ENCODE results near the gene PAX8.

The PAX8 gene

DNA sequence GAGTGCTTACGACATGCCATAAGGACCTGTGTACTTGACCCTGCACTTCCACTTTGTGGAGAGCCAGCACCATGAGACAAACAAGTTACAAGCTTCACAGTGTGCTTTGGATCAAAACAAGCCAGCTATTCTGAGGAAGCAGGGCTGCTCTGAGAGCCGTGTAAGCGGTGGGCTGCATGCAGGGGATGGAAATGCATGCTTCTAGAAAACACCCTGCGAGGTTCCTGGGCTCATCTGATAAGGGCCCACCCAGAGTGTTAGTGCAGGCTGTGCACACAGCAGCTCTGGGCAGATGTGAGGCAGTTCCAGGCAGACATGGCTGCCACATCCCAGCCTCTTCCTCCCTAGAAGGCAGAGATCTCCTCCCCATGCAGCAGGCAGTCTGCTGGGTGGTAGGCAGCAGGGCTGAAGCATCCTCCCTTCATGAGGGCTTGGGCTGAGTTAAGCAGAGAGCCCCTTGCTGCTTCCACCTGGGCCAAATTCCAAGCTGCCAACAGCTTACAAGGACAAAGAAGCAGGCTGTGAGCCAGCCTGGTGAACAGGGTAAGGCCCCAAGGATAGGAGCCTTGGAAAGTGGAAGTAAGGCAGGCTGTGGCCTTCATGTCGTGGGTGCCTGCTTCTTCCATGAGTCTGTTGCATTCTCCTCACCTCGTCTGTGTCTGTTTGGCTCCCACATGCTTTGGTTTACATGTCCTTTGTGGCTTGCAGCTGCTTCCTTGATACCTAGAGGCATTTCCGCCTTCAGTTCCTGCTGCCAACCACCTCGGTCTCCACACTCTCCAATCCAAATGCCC, 97.3 kb downstream of the PAX8 start:
- DNase-seq: no peak

DNA sequence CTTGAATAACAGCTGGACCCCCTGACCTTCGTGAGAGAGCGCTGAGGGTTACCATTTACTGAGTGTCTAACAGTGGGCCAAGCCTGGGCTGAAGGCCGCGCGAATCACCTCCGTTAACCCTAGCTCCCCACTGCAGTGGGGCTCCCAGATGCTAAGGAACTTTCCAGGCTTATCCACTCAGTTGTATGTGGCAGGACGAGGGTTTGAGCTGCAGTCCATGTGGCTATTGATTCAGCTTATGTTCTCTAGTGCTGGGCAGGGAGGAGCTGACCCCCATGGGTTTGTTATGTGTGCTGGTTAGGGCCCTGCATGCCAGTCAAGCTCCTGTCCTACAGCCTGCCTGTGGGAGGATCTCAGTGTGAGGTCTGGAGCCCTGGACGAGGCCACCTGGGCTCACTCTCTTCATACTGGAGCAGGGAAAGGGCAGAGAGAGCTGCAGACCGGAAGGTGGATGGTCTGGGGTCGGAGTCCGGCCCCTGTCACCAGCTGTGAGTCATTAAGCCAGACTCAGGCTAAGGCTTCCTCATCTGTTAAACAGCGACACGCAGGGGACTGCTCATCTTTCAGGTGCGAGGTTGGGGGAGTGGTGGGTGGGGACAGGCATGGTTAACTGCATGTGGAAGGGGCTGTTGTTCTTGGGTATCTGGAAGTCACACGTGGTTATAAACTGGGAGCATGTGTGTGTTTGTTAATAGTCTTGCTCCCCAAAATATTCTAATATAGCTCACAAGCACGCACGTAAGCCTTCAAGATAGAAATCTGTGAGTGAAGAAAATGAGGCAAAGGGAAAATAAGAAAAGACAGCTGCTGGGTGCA, 98.4 kb downstream of the PAX8 start:
- no peak for DNase-seq

DNA sequence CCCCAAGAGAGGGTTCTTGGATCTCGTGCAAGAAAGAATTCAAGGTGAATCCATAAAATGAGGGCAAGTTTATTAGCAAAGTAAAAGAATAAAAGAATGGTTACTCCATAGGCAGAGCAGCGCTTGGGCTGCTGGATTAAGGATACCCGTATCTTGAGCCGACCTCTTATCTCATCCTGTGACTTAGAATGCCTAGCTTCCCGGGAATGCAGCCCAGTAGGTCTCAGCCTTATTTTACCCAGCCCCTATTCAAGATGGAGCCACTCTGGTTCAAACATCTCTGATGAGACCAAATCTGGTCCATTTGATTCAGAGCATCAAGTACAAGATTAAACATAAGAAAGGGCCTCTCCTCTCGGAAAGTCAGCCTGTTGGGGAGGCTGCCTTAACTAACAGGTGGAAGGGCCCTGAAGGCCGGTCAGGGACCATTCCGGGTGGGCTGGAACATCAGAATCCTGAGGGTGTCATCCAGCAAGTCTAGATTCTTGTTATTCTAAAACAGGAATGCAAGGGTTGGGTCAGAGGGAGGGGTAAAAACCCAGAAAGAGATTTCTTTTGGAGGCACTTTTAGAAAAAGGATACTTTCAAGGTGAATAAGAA, 99.2 kb downstream of the PAX8 start:
- DNase-seq: no peak

DNA sequence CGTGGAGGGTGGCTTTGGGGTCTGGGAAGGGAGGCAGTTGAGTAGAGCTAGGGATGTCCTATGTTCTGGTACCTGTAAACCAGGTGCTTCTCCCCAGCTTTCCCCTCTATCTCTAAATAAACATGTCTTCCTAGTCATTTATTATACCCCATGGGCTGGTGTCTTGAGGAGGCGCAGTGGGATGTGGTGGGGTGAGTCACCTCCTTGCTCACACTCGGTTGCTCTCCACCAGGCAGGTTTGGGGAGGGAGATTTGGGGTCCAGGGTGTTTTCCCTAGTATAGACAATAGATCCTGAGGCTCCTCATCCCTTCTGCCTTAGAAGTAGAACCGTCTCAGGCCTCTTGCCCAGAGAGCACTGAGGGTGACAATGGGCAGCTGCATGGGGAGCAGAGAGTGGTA, 99.8 kb downstream of the PAX8 start:
- no peak for DNase-seq

DNA sequence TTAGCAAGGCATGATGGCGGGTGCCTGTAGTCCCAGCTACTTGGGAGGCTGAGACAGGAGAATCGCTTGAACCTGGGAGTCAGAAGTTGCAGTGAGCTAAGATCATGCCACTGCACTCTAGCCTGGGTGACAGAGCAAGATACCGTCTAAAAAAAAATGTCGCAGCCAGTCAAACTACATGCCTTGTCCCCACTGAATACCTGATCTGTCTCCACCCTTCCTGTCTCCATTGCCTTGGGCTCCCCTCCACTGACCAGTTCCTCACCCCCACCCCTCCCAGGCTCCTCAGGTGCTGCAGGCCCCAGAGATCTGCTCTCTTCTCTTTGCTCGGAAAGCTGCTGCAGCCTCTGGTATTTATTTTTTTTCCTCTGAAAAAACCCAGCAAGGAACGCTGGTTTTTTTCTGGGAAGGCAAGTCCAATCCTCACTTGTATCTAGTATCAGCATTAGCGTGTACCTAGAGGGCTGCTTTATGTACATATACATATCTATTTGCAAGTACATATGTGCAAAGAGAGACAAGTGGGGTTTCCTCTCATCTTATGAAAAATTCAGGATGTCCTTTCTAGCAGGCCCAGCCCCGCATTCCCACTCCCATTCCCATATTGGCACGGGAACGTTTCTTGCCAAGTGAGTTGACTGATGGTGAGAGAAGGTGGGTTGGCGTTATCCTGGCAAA, 100.5 kb downstream of the PAX8 start:
- no peak for DNase-seq

DNA sequence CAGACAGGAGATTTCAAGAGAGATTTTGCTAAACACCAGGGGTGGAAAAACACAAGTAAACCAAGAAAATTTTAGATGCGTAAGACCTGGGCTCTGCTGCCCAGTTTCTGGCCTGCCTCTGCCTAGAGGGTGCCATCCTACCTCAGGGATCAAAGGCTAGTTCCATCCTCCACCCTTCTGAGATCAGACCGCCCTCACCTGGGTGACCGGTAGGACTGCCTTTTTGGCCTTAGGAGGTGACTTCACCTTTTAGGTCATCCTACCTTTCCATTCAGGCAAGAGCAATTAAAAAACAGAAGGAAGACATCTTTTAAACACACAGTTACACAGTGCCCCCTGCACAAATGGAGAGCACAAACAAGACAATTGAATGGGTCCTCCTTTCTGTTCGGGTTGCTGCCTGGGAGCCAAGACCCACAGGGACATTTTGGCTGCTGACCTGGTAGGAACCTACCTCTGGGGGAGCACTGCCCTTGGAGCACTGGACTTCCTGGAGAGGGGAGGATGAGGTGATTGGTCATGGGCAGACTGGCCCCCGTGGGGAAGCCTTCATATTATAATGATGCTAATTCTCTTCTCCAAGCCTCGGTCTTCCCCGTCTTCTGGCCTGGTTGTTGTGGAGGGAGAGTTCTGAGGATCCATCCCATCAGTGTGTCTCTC, 101.9 kb downstream of the PAX8 start:
- DNase-seq: no peak

DNA sequence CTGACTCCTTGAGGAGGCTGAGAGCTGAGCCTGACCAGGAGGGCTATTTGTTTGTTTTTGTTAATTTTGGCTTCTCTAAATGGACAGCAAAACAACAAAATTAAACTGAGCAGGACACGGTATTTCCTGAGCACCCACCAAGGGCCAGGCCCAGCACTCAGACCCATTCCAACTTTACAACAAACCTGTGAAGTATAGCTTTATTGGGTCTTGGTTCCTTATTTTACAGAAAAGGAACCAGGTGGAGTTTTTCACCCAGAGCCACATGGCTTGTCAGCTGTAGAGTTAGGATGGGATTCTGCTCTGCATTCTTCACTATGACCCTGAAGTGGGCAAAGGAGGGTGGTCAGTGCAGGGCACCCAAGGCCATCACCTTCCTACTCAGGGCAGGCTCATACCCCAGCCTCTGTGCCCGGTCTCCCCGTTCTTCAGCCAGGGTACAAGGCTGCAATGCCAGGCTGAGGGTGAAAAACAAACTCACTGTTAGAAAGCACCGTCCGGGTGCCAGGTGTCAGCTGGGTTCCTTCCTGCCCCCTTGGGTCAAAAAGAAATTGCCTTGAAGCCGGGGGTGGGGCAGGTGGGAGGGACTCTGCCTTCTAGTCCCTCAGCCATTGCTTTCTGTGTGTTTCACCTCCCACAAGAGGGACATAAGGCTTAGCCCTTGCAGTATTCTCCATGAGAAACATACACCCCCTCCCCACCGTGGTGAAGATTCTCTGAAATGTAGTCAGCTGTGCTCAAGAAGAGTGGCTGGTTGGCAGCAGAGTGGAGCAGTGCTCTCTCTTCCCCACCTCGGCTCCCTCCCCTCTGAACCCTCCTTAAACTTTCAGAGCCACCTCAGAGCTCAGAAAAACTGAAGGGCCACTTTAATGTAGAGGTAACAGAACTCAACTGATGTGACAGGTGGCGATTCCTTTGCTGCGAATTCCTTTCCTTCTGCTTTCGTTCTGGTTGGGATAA, 102.7 kb downstream of the PAX8 start:
- no peak for DNase-seq

DNA sequence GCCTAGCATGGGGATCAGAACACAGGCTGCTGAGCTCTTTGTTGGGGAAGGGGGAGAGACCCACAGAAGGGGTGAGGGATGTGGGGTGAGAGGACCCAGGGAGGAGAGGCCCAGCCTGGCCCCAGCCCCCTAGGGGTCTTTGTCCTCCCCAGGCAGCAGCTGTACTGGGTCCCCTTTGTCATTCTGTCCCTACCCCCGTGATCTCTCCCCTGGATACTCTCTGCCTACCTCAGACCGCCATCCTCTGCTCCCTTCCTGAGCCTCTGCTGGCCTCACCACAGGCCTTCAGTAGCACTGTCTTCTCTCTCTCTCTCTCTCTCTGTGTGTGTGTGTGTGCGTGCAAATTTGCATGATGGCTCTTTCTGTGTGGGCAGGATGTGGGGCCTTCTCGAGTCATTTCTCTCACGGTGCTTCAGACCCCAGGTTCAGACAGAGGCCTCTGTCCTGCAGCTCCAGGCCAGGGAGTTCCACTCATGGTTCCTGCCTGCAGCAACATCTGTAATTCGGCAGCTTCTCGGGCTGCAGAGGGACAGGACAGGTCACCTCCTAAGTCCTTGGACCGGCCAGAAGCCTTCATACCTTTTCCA, 103.6 kb downstream of the PAX8 start:
- DNase-seq: no peak

DNA sequence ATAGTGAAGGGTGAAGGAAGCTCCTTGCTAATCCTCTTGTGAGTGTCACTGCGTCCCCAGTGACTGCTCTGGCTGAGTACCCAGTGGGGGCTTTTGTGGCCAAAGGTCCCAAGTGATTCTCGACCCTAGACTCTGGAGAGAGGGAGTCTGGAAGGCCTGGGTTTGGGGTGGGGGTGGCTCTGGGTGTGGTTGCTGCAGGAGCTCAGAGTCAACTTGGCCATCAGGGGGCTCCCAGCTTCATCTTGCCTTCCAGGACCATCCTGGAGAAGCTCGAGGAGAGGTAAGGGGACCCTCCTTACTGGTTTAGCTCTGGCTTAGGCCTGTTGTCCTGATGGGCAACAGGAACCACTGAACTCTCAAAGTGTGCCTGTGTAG, 104.4 kb downstream of the PAX8 start:
- peak; percentile 41 for DNase-seq

DNA sequence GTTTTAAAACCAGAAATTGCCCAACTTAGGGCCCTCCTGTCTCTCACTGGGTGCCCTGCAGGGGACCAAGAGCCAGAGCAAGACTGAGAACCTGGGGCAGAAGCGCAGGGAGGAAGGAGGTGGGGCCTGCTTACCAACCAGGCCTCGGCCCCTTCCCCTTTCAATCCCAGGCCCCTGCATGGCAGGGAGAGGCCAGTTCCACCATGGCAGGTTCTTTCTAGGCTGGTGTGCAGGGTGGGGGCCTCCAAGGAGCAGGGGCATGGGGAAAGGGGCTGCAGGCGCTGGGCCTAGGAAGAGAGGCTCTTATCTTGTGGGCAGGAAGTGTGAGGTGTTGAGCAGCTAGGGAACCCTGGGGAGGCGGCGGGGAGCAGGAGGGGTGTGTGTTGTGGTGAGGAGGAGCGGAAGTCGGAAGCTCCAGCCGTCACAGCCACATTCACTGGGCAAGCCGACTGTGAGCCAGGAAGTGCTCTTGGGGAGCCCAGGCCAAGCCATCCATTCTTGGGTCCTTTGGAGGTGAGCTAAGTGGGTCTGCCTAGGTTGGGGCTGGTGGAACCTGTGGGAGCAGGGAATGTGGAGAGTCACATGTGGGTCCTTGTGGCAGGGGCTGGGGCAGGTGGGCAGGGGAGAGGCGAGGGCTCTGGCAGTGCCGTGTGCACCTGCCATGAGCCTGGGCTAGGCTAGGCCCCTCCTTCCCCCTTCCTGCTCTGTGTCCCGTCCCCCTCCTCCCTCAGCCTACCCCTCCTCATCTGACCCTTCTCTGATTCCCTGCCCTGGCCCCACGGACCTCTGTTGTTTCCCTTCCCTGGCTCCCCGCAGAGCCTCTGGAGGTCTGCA, 105.0 kb downstream of the PAX8 start, which contains the start of gene PSD4:
PSD4 (plus strand) TSS at position 430 of the 834 bp plus-strand sequence. CDS start 8,486 bp downstream, outside the sequence.
- peak; percentile 85 for DNase-seq

DNA sequence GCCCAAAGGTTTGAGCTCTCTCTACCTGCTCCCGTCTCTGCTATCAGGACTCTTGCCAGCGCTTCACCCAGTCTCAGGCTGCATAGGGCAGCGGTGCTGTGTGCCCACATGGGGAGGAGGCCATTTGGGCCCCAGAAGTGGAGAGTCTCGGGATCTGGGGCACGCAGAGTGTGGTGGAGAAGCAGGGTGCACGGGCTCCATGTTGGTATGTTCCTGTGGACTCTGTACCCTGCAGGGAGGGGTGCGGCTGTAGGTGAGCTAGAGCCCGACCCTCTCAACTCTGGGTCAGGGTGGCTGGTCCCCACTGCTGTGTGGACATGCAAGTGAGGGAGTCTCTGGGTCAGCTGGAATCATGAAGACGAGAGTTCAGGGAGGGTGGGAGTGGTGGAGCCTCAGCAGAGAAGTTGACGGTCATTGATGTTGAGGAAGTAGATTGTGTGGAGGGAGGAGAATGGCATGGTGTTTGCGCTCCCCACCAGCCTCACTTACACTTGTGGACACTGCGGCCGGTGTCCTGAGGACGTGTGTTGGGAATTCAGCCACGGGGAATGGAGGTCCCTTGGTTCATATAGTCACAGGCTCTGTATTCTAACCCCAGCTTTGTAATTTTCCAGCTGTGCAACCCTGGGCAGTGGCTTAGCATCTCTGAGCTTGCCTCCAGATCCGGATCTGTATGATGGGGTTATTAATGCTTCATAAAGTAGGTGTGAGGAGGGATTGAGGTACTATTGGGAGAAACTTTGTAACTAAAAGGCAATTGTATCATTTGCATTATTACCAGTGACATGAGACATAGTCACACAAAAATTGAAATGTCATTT, 105.8 kb downstream of the PAX8 start:
- no peak for DNase-seq

DNA sequence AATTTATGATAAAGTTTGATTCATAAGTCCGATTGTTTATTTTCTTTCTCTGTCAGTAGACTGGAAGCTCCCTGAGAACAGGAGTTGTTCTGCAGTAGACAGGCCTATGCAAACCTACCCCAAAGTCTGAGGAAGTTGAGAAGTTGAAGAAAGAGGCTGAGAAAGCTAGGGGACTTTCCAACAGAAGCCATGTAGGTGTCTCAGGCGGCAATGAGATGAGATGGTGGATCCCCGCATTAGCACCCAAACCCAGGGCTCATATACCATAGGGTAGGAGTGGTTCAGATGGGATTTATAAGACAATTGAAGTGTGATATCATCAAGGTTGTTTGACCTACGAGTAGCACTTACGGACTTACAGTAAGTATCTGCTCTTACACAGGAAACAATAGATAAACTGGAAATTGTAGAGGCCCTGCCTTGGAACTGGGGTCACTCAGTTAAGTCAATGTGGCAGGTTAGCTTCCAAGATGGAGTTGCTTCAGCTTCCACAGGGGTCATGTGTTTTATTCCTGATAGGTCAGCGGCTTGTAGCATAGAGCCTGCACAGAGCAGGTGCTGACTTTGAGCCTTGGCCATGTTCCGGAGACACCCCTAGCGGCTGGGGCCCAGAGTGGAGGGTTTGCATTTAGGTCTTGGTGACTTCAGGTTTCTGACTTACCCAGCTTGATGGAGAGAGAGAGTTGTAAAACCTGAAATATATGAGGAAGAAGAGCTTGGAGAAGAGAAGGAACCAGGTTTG, 107.2 kb downstream of the PAX8 start:
- DNase-seq: no peak

DNA sequence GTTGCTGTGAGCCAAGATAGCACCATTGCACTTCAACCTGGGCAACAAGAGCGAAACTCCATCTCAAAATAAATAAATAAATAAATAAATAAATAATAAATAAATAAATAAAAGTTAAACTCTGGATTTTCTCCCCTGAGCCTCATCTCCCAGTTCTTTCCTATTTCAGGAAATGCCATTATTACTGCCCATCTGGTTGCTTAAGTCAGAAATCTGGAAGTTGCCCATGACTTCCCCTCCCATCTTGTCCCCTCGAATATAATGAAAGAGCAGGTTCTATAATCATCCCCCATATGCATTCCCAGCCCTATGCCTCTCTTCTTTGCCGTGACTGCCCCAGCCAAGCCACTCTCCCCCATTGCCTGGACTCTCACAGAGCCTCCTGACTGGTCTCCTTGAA, 109.1 kb downstream of the PAX8 start:
- no peak for DNase-seq

DNA sequence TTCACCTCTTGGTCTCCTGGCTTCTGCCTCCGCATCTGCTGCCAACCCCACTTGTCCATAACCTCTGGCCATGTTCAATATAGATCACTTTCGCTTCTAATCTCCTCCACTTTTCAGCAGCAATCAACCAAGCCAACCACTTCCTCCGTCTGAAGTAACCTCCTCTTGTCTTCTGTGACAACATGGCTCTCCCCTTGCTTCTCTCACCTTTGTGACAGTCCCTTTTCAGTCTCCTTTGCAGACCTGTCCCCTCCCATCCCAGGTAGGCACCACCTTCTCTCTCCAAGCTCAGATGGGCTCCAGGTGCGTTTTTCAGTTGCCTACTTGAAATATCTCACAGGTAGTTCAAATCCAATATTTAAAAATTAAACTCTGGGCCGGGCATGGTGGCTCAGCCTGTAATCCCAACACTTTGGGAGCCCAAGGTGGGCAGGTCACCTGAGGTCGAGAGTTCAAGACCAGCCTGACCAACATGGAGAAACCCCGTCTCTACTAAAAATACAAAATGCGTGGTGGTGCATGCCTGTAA, 109.7 kb downstream of the PAX8 start:
- DNase-seq: no peak

DNA sequence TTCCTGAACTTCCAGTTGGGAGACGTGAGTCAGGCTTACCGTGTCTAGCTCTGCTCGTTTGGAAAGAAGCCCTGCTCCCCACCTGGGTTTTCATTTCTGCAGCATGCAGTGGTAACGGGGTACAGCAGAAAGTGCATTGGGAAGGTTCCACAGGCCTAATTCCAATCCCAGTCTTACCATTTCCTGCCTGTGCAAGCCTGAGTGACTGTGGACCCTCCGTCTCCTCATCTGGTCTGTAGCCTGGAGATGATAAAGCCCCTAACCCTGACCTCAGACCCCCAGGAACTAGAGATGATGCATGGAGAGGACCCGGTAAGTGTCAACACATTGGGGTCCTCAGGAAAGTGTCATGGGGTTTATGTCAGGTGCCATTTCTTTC, 110.8 kb downstream of the PAX8 start:
- no peak for DNase-seq

DNA sequence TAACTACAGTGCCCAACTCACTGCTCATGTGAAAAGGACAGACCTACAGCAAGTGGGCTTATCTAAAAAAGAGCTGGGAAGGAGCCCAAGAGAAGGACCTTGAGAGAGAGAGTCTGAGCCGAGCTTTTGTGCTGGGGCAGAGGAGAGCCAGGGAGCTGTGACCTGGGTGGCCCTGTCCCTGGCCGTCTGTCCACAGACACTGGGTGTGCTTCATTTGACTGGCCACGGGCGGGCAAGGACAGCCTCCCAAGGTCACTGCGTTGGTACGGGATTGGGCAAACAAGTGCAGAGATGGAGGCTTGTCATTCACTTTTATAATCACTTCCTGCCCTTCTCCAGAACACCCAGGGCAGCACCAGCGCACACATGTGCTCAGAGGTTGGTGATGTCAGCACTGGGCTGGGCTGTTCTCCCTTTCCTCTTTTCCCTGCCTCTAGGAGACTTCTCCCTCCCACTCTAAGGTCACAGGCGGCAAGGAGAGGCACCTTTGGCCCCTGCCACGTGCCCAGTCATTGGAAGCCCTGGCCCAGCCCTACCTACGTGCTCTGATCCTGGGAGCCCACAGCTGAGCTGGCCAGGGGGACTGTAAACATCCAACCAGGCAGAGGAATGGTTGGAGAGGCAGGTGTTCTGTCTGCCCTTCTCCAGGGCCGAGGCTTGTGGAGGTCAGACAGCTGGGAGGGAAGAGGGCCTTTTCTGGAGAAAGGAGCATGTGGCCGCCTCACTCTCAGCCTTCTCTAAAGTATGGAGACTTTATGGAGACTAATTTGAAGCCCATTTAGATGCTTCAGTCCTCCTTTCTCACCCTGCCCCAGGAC, 111.4 kb downstream of the PAX8 start:
- no peak for DNase-seq

DNA sequence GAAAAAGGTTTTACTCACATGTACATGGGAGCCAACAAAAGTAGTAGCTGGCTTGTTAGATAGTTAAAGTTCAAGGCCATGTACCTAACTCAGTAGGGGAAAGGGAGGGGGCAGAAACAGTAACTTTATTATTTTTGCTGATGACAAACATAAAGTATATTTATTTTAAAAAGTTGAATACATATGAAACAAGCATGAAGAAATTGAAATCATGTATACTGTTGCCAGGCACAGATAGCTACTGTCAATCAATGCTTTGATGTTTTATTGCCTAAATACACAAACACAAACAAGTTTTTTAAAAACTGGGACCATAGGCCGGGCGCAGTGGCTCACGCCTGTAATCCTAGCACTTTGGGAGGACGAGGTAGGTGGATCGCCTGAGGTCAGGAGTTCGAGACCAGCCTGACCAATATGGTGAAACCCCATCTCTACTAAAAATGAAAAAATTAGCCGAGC, 112.5 kb downstream of the PAX8 start:
- no peak for DNase-seq

Measured in OCI-M1 (cell line).